Gastrocnemius medialis (tissue), 4 donors: ENCODE measurements around the gene RRP36. TPM values are rescaled to one million over a fixed set of nuclear protein-coding genes. Genes with fewer than 3 reads are reported as not detected.

Experiments
- ATAC-seq, 2 donors: fragments of 150-250 bp; one replicate each; pipeline ENCODE4 v1.9.1; 2016
- DNase-seq, 2 donors: peaks; one replicate each; pipeline ENCODE4 v3.0.0-alpha.2; 2019
- H3K27ac ChIP-seq, 4 donors: fragments of 200-600 bp; sonication (generic); 1 replicate in 1 of 4; 2 replicates in 3 of 4; pipeline ENCODE4 v1.5.1; 2016 to 2018; ENCODE audit warnings: mild to moderate bottlenecking in 2 of 4, moderate library complexity in 1 of 4
- H3K27me3 ChIP-seq, 3 donors: fragments of 200-600 bp; sonication (generic) in 2 of 3; 1 replicate in 1 of 3; 2 replicates in 2 of 3; pipeline versions ENCODE4 v1.5.1 to v1.6.0; 2016 to 2019; ENCODE audit warnings: mild to moderate bottlenecking in 1 of 3, moderate library complexity in 1 of 3
- H3K36me3 ChIP-seq, 2 donors: fragments of 200-600 bp; sonication (generic) in 1 of 2; one replicate each; pipeline ENCODE4 v1.5.1; 2017 to 2018
- H3K4me1 ChIP-seq, 2 donors: fragments of 200-600 bp; sonication (generic) in 1 of 2; one replicate each; pipeline ENCODE4 v1.5.1; 2016 to 2017; ENCODE audit warnings: mild to moderate bottlenecking in 2 of 2
- H3K4me3 ChIP-seq, 4 donors: fragments of 200-600 bp; sonication (generic) in 3 of 4; 1 replicate in 1 of 4; 2 replicates in 3 of 4; pipeline ENCODE4 v1.5.1; 2016 to 2019; ENCODE audit warnings: mild to moderate bottlenecking in 2 of 4
- H3K9me3 ChIP-seq, 3 donors: fragments of 200-600 bp; sonication (generic) in 2 of 3; 1 replicate in 1 of 3; 2 replicates in 2 of 3; pipeline ENCODE4 v1.5.1; 2016 to 2019
- CTCF ChIP-seq, 5 experiments: fragments of 450-650 bp in 3 of 5; fragments of 200-600 bp in 2 of 5; sonication (generic) in 2 of 5; IDR thresholded peaks in 4 of 5; conservative IDR thresholded peaks in 1 of 5; 1 replicate in 4 of 5; 2 replicates in 1 of 5; pipeline ENCODE4 v1.5.1; 2016 to 2019; ENCODE audit warnings: antibody characterized with exemption in 5 of 5, mild to moderate bottlenecking in 3 of 5, moderate library complexity in 3 of 5
- POLR2A ChIP-seq, 2 donors: fragments of 450-650 bp; IDR thresholded peaks; one replicate each; pipeline ENCODE4 v1.6.1; 2017; ENCODE audit warnings: antibody characterized with exemption in 2 of 2, mild to moderate bottlenecking in 2 of 2, moderate library complexity in 2 of 2
- in situ Hi-C, 4 donors: fragments of 200-750 bp; cut with MboI; loops; one replicate each; pipeline versions ENCODE4 v1.15.0 to v1.8.0; 2017; ENCODE audit warnings: low sequenced_read_pairs in 4 of 4
- intact Hi-C: fragments of 100-400 bp; cut with DNase I; formaldehyde crosslinking; loops from one replicate; pipeline ENCODE4 v1.15.1; 2023; ENCODE audit warnings: low total_unique reads
- total RNA-seq, 4 donors: library from RNA; depleted of rRNA; stranded (reverse); fragments of >200 nt; gene quantifications; one replicate each; pipeline versions ENCODE4 v1.1.0 to v1.2.3, GENCODE V29; 2016

RRP36 gene
- 10 to 100 TPM; 37.7 to 64.3 (median 51.0) TPM for total RNA-seq

- intact Hi-C loops, result no loop called here
- H3K4me1 ChIP-seq, result peaks cover 85 to 87% of the 10 kb centered on the region in 2 donors
- in situ Hi-C loops, result no loop called here
- peaks cover 0 to 45% of the 10 kb centered on the region in 2 donors for H3K36me3 ChIP-seq
- peak within 1 kb of the TSS; percentile 95 to 98 (median 98) for H3K27ac ChIP-seq
- H3K4me3 ChIP-seq, result peak within 1 kb of the TSS; percentile 65 to 93 (median 84)
- ATAC-seq, result peak; percentile 76 to 84
- no peaks in the 10 kb centered on the region for H3K27me3 ChIP-seq
- peak; percentile 37 to 74 for TF ChIP-seq POLR2A (IDR thresholded peaks at IDR 0.05)
- no peak for TF ChIP-seq CTCF (IDR thresholded peaks at IDR 0.05 in 4 of 5, conservative IDR thresholded peaks at IDR 0.05 in 1 of 5)
- H3K9me3 ChIP-seq, result no peaks in the 10 kb centered on the region
- DNase-seq, result peak; percentile 67 to 93
Measured at GRCh38 chr6:43021270-43022047, at the start of gene RRP36. RRP36 (plus strand) TSS chr6:43021623; CDS start chr6:43021655, 32 bp downstream.

GRCh38 chr6:42971746-42972327 lies 49.6 kb upstream of the RRP36 start:
- in situ Hi-C loops, result no loop called here
- Histone ChIP-seq H3K36me3 (no peaks in the 10 kb centered on the region), H3K4me3 (no peak overlapping the region), H3K4me1 (peaks cover 2 to 3% of the 10 kb centered on the region in 2 donors), H3K9me3 (no peaks in the 10 kb centered on the region), H3K27me3 (no peaks in the 10 kb centered on the region), H3K27ac (no peak overlapping the region)
- intact Hi-C loops, result no loop called here
- ATAC-seq (no peak), DNase-seq (no peak)
- TF ChIP-seq CTCF (IDR thresholded peaks at IDR 0.05 in 4 of 5, conservative IDR thresholded peaks at IDR 0.05 in 1 of 5), result no peak

- no peaks in the 10 kb centered on the region for H3K27me3 ChIP-seq
- TF ChIP-seq CTCF (IDR thresholded peaks at IDR 0.05 in 4 of 5, conservative IDR thresholded peaks at IDR 0.05 in 1 of 5) (no peak), POLR2A (IDR thresholded peaks at IDR 0.05) (no peak)
- H3K27ac ChIP-seq, result no peak overlapping the region
- H3K4me3 ChIP-seq, result no peak overlapping the region
- DNase-seq, result no peak
- no peaks in the 10 kb centered on the region for H3K36me3 ChIP-seq
- no peaks in the 10 kb centered on the region for H3K9me3 ChIP-seq
- no peak for ATAC-seq
- intact Hi-C loops, result no loop called here
- peaks cover 15 to 16% of the 10 kb centered on the region in 2 donors for H3K4me1 ChIP-seq
- in situ Hi-C loops, result no loop called here
Measured at GRCh38 chr6:42973926-42974325, 47.5 kb upstream of the RRP36 start.

- ATAC-seq (no peak), DNase-seq (no peak)
- Histone ChIP-seq H3K4me1 (peaks cover 21 to 23% of the 10 kb centered on the region in 2 donors), H3K36me3 (no peaks in the 10 kb centered on the region), H3K27ac (no peak overlapping the region), H3K27me3 (no peaks in the 10 kb centered on the region), H3K4me3 (no peak overlapping the region), H3K9me3 (no peaks in the 10 kb centered on the region)
- intact Hi-C loops (loop anchor here (5.0 kb wide), 1 partner anchor 78 kb away; no protein-coding TSS in a partner anchor), in situ Hi-C loops (no loop called here)
- TF ChIP-seq CTCF (IDR thresholded peaks at IDR 0.05 in 4 of 5, conservative IDR thresholded peaks at IDR 0.05 in 1 of 5) (no peak), POLR2A (IDR thresholded peaks at IDR 0.05) (no peak)
Measured at GRCh38 chr6:42974919-42975505, 46.4 kb upstream of the RRP36 start.
